Measurements from ENCODE around the gene HJURP.

Gene HJURP

GRCh38 chr2:233791151-233791882, 63.0 kb downstream of the HJURP start:
- no peak for DNase-seq

GRCh38 chr2:233789554-233789953, 64.8 kb downstream of the HJURP start:
- no peak for DNase-seq
